C1 segment of cervical spinal cord (tissue), 14 donors: ENCODE measurements around the gene MTMR1.

Experiments used
- DNase-seq, 14 donors: peaks; one replicate each; lab custom pipeline; 2025; lab: John Stamatoyannopoulos, UW

MTMR1 gene

GRCh38 chrX:150762258-150763165 lies 69.3 kb downstream of the MTMR1 start:
- peak in 1 of 14 donors; percentile 4 for DNase-seq

- DNase-seq = no peak
Measured at GRCh38 chrX:150763303-150763797, 70.2 kb downstream of the MTMR1 start.

- no peak for DNase-seq
Measured at GRCh38 chrX:150763810-150764209, 70.6 kb downstream of the MTMR1 start.

GRCh38 chrX:150765237-150765636 lies 72.0 kb downstream of the MTMR1 start:
- no peak for DNase-seq

GRCh38 chrX:150765782-150766350 lies 72.7 kb downstream of the MTMR1 start:
- DNase-seq = no peak

GRCh38 chrX:150766351-150767044 lies 73.3 kb downstream of the MTMR1 start:
- DNase-seq = peak in 1 of 14 donors; percentile 3

GRCh38 chrX:150767045-150767395 lies 73.8 kb downstream of the MTMR1 start:
- DNase-seq = no peak

GRCh38 chrX:150767475-150768131 lies 74.4 kb downstream of the MTMR1 start:
- DNase-seq = peak in 1 of 14 donors; percentile 4

- no peak for DNase-seq
Measured at GRCh38 chrX:150768132-150768485, 74.9 kb downstream of the MTMR1 start.

- DNase-seq = peak in 6 of 14 donors; percentile 4 to 50 (median 22)
Measured at GRCh38 chrX:150768580-150769190, 75.5 kb downstream of the MTMR1 start.

GRCh38 chrX:150769408-150769807 lies 76.2 kb downstream of the MTMR1 start:
- no peak for DNase-seq

- DNase-seq = peak in 1 of 14 donors; percentile 8
Measured at GRCh38 chrX:150770623-150771022, 77.4 kb downstream of the MTMR1 start.

- no peak for DNase-seq
Measured at GRCh38 chrX:150771116-150771515, 77.9 kb downstream of the MTMR1 start.

GRCh38 chrX:150772150-150772970 lies 79.2 kb downstream of the MTMR1 start:
- peak in 12 of 14 donors; percentile 2 to 74 (median 55) for DNase-seq

GRCh38 chrX:150773117-150773516 lies 79.9 kb downstream of the MTMR1 start:
- DNase-seq = no peak

GRCh38 chrX:150773634-150774033 lies 80.4 kb downstream of the MTMR1 start:
- no peak for DNase-seq

GRCh38 chrX:150774798-150775568 lies 81.8 kb downstream of the MTMR1 start:
- peak in 4 of 14 donors; percentile 7 to 22 (median 16) for DNase-seq

- no peak for DNase-seq
Measured at GRCh38 chrX:150775569-150776350, 82.6 kb downstream of the MTMR1 start.
